Measurements from ENCODE around the gene BCO1.

BCO1 gene

DNA sequence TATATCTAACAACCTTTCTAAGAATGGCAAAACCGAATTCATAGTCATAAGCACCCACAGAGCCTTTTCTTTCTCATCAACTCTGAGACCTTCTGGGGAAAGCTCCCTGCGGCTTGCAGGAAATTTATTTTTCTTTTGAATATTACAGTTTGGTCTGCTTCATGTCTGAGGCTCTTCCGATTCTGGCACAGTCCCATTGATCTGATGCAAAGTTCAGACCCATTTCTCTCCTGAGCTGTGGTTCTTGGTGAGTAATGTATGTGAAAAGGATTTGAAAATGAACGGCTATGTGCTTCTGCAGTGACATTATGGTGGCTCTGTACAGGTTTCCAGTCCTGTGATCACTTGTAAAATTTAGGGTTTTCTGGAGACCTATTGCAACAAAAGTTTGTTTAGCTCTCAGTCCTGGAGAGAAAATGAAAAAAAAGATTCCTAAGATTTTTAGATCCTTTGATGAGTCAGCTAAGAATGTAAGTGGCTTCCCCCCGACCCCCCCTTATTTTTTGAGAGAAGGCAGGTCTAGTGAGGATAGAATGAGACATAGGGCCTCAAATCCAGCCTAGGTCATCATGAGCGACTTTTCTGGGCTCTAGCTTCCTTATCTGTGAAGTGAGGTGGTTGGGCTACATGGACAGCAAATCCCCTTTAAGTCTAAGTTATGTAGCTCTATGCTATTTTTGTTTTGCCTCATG lies 80.9 kb downstream of the BCO1 start:
- H3K27ac ChIP-seq, result no peak overlapping the region
- TF ChIP-seq ZFX (IDR thresholded peaks at IDR 0.05; ENCODE audit: borderline replicate concordance), result no peak
- TF ChIP-seq, protein P1, sequence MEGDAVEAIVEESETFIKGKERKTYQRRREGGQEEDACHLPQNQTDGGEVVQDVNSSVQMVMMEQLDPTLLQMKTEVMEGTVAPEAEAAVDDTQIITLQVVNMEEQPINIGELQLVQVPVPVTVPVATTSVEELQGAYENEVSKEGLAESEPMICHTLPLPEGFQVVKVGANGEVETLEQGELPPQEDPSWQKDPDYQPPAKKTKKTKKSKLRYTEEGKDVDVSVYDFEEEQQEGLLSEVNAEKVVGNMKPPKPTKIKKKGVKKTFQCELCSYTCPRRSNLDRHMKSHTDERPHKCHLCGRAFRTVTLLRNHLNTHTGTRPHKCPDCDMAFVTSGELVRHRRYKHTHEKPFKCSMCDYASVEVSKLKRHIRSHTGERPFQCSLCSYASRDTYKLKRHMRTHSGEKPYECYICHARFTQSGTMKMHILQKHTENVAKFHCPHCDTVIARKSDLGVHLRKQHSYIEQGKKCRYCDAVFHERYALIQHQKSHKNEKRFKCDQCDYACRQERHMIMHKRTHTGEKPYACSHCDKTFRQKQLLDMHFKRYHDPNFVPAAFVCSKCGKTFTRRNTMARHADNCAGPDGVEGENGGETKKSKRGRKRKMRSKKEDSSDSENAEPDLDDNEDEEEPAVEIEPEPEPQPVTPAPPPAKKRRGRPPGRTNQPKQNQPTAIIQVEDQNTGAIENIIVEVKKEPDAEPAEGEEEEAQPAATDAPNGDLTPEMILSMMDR (IDR thresholded peaks at IDR 0.05), result no peak

DNA sequence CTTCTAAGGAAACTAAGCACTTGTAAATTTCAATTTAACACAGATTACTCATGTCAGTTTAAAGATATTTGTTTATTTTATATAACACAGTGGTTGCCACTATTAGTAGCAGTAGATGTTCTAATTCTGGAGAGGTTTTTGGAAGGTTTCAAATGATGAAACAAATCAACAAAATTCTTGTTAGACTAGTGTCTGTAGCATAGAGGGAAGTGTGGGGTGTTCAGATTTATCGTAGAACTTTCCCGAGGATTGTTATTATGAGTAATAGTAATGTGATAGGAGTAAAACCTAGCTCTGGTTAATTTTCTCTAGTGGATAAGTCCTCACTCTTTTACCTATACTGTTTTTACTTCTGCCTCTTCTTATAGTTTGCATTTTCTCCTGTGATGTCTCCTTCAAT lies 82.5 kb downstream of the BCO1 start:
- TF ChIP-seq ZFX (IDR thresholded peaks at IDR 0.05; ENCODE audit: borderline replicate concordance), result no peak
- TF ChIP-seq, protein P1 (IDR thresholded peaks at IDR 0.05), result no peak
- H3K27ac ChIP-seq, result no peak overlapping the region

DNA sequence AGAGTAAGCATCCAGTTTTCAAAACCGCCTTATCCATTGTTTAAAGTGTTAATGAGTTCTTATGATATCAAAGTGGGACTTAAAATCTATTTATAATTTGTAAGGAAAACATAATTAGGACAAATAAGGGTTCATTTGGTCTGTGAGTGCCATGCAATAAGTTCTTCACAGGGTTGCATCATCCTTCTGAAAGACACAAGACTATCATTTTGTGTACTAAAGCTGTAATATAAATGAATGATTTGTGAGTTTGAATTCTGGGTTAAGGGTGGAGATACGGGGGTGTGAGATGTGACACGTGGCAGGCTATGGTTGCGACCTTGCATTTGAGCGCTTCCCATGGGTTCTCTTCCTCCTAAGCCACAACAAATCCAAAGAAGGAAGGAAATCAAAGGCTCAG lies 83.0 kb downstream of the BCO1 start:
- TF ChIP-seq, protein P1 (IDR thresholded peaks at IDR 0.05), result no peak
- no peak for TF ChIP-seq ZFX (IDR thresholded peaks at IDR 0.05; ENCODE audit: borderline replicate concordance)
- no peak overlapping the region for H3K27ac ChIP-seq

DNA sequence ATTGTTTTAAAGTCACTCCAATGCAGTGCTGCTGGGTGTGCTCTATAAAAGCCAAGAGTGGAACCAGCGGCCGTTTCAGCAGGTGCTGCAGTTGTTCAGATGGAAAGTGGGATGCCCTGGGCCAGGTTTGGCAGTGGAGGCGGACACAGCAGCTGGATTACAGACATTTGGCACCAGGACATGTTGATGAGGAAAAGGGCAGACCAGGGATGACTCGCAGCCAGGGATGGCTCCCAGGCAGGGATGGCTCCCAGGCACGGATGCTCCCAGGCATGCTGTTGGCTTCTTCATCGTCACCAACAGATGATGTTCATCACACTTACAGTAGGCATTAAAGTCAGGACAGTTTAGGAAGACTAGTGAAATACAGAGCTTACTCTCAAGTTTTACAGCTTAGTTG lies 86.3 kb downstream of the BCO1 start:
- no peak overlapping the region for H3K27ac ChIP-seq
- TF ChIP-seq, protein P1 (IDR thresholded peaks at IDR 0.05), result no peak

DNA sequence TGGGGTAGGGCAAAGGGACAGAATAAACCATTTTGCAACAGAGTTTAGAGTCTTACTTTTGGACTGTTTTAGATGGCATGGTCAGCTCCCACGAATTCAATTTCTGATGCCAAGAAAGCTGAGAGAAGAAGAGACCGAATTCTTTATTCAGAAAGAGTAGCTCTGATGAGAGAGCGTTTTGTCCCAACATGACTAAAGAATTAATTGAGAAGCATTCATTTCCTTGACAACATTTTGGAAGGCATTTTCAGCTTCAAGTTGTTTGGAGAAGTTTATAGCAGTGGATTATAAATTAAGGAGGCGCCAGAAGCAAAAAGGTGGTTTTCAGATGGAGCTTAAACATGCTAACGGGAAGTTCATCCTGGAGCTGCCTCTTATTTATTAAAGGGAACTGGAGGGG lies 88.5 kb downstream of the BCO1 start:
- no peak for TF ChIP-seq ZFX (IDR thresholded peaks at IDR 0.05; ENCODE audit: borderline replicate concordance)
- TF ChIP-seq, protein P1 (IDR thresholded peaks at IDR 0.05), result no peak
- H3K27ac ChIP-seq, result no peak overlapping the region

DNA sequence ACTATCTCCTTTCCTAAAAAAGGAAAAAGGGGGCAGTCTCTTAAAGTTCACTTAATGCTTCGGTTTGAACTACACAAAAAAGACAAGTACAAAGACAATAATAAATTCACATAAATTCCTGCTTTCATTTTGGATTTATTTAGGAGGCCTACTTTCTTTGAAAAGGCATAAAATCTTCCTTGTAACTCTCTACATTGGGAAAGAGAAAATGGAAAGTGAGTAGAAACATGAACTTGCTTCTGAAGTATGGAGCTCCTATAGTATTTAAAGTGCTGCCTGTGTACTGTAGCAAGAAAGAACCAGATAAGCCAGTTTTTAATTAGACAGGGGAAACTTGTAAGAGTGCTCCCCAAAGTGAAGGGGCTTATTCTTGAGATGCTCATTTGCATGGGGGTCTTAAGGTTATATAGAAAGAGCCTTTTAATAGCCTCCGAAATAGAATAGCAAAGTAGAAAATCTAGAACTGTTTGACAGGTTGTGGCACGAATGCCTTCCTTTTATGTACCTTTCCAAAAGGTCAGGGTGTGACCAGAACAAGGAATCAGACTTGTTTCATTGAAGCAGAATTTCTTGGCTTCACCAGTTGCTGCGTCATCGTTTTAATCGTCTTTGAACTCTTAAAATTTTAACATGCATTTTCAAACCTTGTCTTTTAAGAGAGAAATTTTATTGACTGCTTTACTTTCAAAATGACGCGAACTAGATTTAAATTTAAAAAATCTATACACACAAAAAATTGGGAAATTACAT lies 89.1 kb downstream of the BCO1 start:
- H3K27ac ChIP-seq, result no peak overlapping the region
- no peak for TF ChIP-seq ZFX (IDR thresholded peaks at IDR 0.05; ENCODE audit: borderline replicate concordance)
- TF ChIP-seq, protein P1 (IDR thresholded peaks at IDR 0.05), result no peak

DNA sequence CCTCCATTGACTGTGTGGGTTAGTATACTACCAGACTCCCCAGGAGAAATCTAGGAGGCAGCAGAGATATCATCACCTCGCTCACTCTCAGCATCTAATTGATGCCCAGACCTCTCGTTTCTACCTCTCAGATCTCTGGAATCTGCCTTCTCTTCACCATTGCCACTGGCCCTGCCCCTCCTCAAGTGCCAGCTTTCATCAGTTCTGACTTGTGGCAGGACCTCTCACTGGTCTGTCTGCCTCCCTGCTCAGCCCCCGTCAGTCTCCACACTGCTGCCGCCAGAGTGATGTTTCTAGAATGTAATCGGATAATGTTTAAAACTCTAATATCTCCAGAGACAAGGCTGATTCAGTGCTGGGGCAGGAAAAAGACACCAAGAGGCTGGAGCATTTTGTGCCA lies 91.5 kb downstream of the BCO1 start:
- TF ChIP-seq, protein P1 (IDR thresholded peaks at IDR 0.05), result no peak
- no peak for TF ChIP-seq ZFX (IDR thresholded peaks at IDR 0.05; ENCODE audit: borderline replicate concordance)
- no peak overlapping the region for H3K27ac ChIP-seq

Measured in 22Rv1 (cell line).